Right atrium auricular region (tissue), 2 donors: ENCODE results near the gene SEC31A. TPM values are rescaled to one million over a fixed set of nuclear protein-coding genes. Genes with fewer than 3 reads are reported as not detected.
"Not testable (repeated sequence)": the region's sequence is repeated elsewhere in the genome, so short reads cannot be mapped to it uniquely, and the experiment has no call there.

Experiments used
- DNase-seq: peaks from one replicate; pipeline ENCODE4 v3.0.0-alpha.2; 2019; ENCODE audit warnings: low spot score
- H3K27ac ChIP-seq, 2 donors: fragments of 200-600 bp; sonication (generic); 1 replicate in 1 of 2; 2 replicates in 1 of 2; pipeline ENCODE4 v1.5.1; 2016 to 2019
- H3K27me3 ChIP-seq, 2 donors: fragments of 200-600 bp; sonication (generic); one replicate each; pipeline versions ENCODE4 v1.5.1 to v1.6.0; 2017 to 2019
- H3K36me3 ChIP-seq: fragments of 200-600 bp; sonication (generic); one replicate; pipeline ENCODE4 v1.5.1; 2016
- H3K4me1 ChIP-seq, 2 donors: fragments of 200-600 bp; sonication (generic); one replicate each; pipeline versions ENCODE4 v1.5.1 to v1.6.0; 2017 to 2019
- H3K4me3 ChIP-seq, 2 donors: fragments of 200-600 bp; sonication (generic); 1 replicate in 1 of 2; 2 replicates in 1 of 2; pipeline ENCODE4 v1.5.1; 2017 to 2019; ENCODE audit warnings: mild to moderate bottlenecking in 1 of 2, moderate library complexity in 1 of 2
- H3K9me3 ChIP-seq, 2 donors: fragments of 200-600 bp; sonication (generic); one replicate each; pipeline ENCODE4 v1.5.1; 2019
- total RNA-seq, 2 donors: library from RNA; depleted of rRNA; stranded (reverse); fragments of >200 nt; gene quantifications; one replicate each; pipeline ENCODE4 v1.1.0, GENCODE V29; 2016
- TF ChIP-seq, protein P1 (sequence below), 2 donors: fragments of 200-600 bp; sonication (generic); IDR thresholded peaks; one replicate each; pipeline ENCODE4 v1.5.1; 2019; ENCODE audit warnings: antibody characterized with exemption in 2 of 2

The SEC31A gene
- total RNA-seq, 2 donors from 2014 or later: 107 to 116 TPM

DNA sequence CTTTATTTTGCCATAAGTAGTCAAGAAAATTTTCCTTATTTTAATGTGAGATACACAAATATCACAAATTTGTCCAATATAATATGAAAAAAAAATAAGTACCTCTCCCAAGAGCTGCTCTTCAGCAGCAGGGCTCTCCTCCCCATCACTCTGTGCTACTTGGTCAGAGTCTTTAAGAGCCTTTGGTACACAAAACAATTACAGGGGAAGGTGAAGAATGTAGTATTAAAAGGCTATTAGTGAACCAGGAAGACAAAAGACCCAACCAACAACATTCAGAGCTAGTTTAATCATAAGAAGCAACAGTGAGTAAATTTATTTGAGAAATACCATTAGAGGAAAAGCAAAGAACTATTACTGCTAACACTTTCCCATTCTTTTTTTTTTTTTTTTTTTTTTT lies 29.4 kb downstream of the SEC31A start:
- Histone ChIP-seq H3K4me1 (peaks cover 0 to 12% of the 10 kb centered on the region in 2 donors), H3K9me3 (no peaks in the 10 kb centered on the region), H3K27me3 (no peaks in the 10 kb centered on the region), H3K36me3 (peaks cover 73% of the 10 kb centered on the region), H3K4me3 (no peak overlapping the region), H3K27ac (no peak overlapping the region)
- TF ChIP-seq, protein P1, sequence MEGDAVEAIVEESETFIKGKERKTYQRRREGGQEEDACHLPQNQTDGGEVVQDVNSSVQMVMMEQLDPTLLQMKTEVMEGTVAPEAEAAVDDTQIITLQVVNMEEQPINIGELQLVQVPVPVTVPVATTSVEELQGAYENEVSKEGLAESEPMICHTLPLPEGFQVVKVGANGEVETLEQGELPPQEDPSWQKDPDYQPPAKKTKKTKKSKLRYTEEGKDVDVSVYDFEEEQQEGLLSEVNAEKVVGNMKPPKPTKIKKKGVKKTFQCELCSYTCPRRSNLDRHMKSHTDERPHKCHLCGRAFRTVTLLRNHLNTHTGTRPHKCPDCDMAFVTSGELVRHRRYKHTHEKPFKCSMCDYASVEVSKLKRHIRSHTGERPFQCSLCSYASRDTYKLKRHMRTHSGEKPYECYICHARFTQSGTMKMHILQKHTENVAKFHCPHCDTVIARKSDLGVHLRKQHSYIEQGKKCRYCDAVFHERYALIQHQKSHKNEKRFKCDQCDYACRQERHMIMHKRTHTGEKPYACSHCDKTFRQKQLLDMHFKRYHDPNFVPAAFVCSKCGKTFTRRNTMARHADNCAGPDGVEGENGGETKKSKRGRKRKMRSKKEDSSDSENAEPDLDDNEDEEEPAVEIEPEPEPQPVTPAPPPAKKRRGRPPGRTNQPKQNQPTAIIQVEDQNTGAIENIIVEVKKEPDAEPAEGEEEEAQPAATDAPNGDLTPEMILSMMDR (IDR thresholded peaks at IDR 0.05): no peak
- DNase-seq: no peak

DNA sequence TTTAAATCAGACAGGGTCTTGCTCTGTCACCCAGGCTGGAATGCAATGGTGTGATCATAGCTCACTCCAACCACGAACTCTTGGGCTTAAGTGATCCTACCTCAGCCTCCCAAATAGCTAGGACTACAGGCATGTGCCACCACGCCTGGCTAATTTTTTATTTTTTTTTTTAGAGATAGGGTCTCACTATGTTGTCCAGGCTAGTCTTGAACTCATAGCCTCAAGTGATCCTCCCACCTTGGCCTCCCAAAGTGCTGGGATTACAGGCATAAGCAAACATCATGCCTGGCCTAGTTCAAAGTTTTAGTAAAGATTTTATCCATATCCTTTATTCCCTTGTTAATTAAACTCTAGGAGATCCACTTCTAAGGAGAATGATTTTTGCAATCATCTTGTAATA lies 30.5 kb downstream of the SEC31A start:
- H3K4me3 ChIP-seq, H3K9me3 ChIP-seq, DNase-seq, H3K27ac ChIP-seq, H3K4me1 ChIP-seq, H3K27me3 ChIP-seq: not testable (repeated sequence)
- H3K36me3 ChIP-seq: peaks cover 73% of the 10 kb centered on the region

DNA sequence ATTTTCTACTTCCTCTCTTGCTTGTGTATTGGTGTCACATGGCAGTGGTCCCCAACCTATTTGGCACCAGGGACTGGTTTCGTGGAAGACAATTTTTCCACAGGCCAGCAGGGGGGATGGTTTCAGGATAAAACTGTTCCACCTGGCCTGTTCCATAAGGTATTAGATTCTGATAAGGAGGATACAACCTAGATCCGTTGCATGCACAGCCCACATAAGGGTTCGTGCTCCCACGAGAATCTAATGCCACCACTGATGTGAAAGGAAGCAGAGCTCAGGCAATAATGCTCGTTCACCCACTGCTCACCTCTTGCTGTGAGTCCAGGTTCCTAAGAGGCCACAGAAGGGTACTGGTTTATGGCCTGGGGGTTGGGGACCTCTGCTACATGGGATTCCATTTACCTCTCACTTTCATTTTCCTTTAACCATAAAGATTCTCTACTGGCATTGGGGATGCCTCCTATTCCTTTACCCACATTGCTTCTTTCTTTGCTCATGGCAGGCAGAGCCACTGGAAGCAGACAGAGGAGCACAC lies 38.1 kb downstream of the SEC31A start:
- Histone ChIP-seq H3K27me3 (no peaks in the 10 kb centered on the region), H3K9me3 (no peaks in the 10 kb centered on the region), H3K4me3 (no peak overlapping the region), H3K27ac (no peak overlapping the region), H3K36me3 (peaks cover 91% of the 10 kb centered on the region), H3K4me1 (no peaks in the 10 kb centered on the region)
- no peak for DNase-seq
- TF ChIP-seq, protein P1 (IDR thresholded peaks at IDR 0.05): no peak

- no peaks in the 10 kb centered on the region for H3K27me3 ChIP-seq
- no peaks in the 10 kb centered on the region for H3K9me3 ChIP-seq
- no peak overlapping the region for H3K27ac ChIP-seq
- H3K36me3 ChIP-seq: peaks cover 91% of the 10 kb centered on the region
- no peak overlapping the region for H3K4me3 ChIP-seq
- TF ChIP-seq, protein P1 (IDR thresholded peaks at IDR 0.05): peak in 1 of 2 donors; percentile 49
- no peak for DNase-seq
- H3K4me1 ChIP-seq: no peaks in the 10 kb centered on the region
Measured at GRCh38 chr4:82851885-82852750, 38.8 kb downstream of the SEC31A start.

GRCh38 chr4:82851318-82851717 lies 39.6 kb downstream of the SEC31A start:
- H3K27me3 ChIP-seq: no peaks in the 10 kb centered on the region
- no peak overlapping the region for H3K4me3 ChIP-seq
- no peaks in the 10 kb centered on the region for H3K4me1 ChIP-seq
- H3K36me3 ChIP-seq: peaks cover 91% of the 10 kb centered on the region
- DNase-seq: no peak
- no peak overlapping the region for H3K27ac ChIP-seq
- TF ChIP-seq, protein P1 (IDR thresholded peaks at IDR 0.05): no peak
- H3K9me3 ChIP-seq: no peaks in the 10 kb centered on the region

- no peak for DNase-seq
- H3K4me1 ChIP-seq: no peaks in the 10 kb centered on the region
- no peaks in the 10 kb centered on the region for H3K9me3 ChIP-seq
- no peaks in the 10 kb centered on the region for H3K27me3 ChIP-seq
- peaks cover 84% of the 10 kb centered on the region for H3K36me3 ChIP-seq
- no peak overlapping the region for H3K27ac ChIP-seq
- H3K4me3 ChIP-seq: no peak overlapping the region
- TF ChIP-seq, protein P1 (IDR thresholded peaks at IDR 0.05): no peak
Measured at GRCh38 chr4:82850684-82851083, 40.3 kb downstream of the SEC31A start.
